ENCODE measurements around the gene RGS7.
"Not testable (repeated sequence)": the region's sequence is repeated elsewhere in the genome, so short reads cannot be mapped to it uniquely, and the experiment has no call there.

RGS7 gene

GRCh38 chr1:241138248-241138647 lies 218.8 kb downstream of the RGS7 start:
- DNase-seq (ENCODE audit: low spot score), result no peak

- no peak for DNase-seq (ENCODE audit: low spot score)
These were observed 220.6 kb downstream of the RGS7 start for GRCh38 chr1:241136389-241136788.

GRCh38 chr1:241131636-241132194 lies 225.3 kb downstream of the RGS7 start:
- no peak for DNase-seq (ENCODE audit: low spot score)

DNA sequence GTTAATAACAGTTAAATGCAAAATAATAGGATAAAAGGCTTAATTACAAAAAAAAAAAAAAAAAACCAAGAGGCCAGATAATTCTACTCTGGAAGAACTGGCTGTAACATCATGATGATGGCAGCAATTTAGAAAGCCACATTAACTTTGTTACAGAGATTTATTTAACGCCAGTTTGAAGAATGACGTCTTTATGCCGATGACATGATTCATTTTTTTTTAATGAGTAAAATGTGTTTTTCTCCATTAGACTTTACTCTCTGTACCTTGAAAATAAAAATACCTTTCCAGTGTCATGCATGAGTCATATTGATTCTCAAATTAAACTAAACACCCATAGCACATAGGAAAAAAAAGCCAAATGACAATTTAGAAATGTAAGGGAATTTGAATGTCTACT lies 226.1 kb downstream of the RGS7 start:
- no peak for DNase-seq (ENCODE audit: low spot score)

- DNase-seq (ENCODE audit: low spot score), result no peak
These were observed 227.6 kb downstream of the RGS7 start for GRCh38 chr1:241129207-241129960.

- DNase-seq (ENCODE audit: low spot score), result no peak
These were observed 231.7 kb downstream of the RGS7 start for GRCh38 chr1:241125286-241125685.

DNA sequence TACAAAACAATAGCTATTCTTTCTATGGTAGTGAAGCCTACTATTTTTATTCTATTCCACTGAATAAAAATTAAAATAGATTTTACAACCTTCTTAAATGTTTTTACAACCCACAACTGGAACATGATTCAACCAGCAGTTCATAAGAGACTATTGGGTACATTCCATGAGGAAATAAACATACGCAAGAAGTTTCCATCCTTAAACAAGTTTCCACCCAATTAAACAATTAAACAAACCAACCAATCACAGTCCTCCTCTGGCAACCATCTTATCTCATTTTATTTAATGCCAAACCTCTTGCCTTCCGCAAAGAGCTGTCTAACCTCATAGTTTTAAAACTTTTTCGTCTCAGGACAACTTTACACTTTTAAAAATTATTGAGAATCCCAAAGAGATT lies 239.0 kb downstream of the RGS7 start:
- no peak for DNase-seq (ENCODE audit: low spot score)

- no peak for DNase-seq (ENCODE audit: low spot score)
These were observed 241.2 kb downstream of the RGS7 start for GRCh38 chr1:241115784-241116183.

DNA sequence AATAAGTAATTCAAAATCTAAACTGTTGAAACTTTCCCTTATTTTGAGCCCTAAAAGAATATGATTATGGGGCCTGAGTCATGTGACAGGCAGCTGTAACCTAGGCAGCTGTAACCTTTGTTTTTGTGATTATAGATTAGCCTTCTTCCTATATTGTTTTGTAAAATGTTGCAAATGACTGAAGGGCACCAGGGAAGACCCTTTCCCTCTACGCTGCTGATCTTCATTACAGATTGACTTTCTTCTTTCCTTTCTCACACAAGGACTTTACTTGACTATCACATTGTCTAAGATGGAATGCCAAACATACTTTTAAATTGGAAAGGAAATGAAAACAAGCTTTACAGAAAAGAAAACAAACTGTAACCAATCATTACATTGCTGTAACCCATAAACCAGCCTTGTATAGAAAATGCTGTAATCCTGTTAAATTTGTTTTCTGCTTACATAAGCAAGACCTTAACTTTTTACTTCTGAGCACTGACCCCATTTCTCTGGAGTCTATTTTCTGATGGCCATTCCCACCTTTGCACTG lies 242.2 kb downstream of the RGS7 start:
- no peak for DNase-seq (ENCODE audit: low spot score)

DNA sequence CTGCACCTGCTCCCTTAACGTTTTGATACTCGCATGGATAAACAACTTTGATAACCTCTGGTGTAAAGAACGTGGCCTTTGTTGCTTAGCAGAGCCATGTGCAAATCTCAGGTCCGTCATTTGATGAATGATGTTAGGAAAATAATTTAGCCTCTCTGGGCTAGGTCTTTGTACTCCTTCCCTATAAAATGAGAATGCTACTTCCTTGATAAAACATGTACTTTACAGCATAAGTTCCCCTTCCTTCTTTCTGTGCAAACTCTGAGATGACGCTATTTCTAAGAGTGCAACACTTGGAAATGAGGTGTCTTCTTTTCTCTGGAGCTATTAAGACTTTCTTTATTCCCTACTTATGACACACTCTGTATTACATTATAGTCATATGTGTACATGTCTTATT lies 243.4 kb downstream of the RGS7 start:
- DNase-seq (ENCODE audit: low spot score), result no peak

- DNase-seq (ENCODE audit: low spot score), result no peak
These were observed 248.0 kb downstream of the RGS7 start for GRCh38 chr1:241109039-241109438.

DNA sequence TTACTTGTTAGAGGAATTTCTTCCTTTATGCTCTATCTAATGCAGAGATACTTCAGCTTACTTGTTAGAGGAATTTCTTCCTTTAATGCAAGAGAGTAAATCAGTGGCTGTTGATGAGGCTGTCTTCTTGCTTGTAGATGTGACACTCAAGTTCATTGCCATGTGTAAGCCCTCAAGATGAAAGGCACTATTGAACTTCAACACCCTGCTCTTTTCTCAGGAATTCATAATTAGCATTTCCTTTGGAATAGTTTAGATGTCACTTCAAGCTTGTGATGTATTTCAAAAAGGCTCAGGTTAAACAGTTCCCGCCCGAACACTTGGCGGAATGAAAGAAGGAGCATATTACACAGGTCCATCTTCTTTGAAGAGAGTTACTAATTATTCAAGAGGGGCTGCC lies 251.9 kb downstream of the RGS7 start:
- DNase-seq (ENCODE audit: low spot score), result no peak

DNA sequence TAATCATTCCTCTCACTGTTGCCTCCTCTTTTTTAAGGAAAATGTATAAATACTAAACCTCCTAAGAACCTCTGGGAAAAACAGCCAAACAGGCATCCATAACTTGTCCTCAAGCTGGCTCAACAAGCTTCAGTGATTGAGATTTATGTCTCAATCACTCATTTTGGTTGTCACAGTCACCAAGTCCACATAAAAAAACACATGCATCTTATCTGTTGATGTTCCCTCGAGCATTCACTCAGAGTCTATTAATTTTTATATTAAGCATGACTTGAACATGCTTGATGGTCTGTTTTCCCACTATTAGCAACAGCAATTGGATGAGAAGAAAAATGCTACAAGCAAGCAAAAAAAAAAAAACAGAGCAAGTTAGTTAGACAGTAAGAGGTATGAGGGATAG lies 254.3 kb downstream of the RGS7 start:
- DNase-seq (ENCODE audit: low spot score), result no peak

DNA sequence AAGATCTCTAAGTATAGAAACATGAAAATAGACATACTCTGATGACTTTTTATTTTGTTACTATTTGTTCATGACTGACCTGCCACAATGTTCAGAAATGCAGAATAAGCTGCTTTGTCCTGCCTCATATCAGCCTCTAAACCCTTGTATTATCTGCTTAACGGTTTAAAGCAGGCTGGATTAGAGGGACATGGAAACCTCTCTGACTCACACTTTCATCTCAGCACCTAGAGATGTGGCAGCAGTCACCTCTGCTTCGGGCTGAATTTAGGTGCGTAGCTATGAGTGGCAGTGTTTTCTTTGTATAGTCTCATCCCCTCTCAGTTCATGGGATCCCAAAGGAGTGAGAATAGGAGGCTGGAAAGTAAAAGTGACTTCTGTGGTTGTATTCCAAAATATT lies 255.4 kb downstream of the RGS7 start:
- no peak for DNase-seq (ENCODE audit: low spot score)

- no peak for DNase-seq (ENCODE audit: low spot score)
These were observed 259.5 kb downstream of the RGS7 start for GRCh38 chr1:241097479-241097878.

DNA sequence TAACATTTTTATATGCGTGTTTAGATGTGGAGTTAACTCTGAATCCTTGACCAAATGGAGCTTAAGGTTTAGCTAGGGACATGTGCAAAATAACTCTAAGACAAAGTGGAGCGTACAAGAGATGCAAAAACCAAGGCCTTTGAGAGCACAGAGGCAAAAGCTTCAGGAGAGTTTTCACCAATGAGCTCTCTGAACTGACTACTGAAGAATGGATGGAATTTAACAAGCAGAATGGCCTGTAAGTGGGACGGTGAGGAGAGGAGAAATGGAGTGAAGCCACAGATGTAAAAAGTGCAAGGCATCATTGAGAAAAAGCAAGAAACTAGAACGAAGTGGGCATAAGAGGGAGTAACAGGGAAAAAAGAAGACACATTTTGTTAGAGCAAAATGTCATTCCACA lies 260.0 kb downstream of the RGS7 start:
- DNase-seq (ENCODE audit: low spot score), result no peak

DNA sequence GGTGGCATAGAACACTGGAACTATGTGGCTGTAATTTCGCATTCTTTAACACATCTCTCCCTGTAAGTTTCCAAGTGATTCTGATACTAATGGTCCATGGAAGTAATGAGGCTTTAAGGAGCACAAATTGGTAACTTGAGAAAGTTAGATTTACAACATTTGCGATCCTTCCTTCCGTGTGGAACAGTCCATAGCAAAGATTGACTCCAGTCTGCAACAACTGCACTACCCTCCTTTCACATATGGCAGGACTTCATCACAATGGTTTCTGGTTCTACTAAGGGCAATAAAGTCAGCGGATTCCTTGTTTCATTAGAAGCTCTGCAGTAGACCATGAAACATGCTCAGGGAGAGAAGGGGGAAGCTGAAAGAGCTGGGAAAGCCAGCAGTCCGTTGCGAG lies 261.2 kb downstream of the RGS7 start:
- DNase-seq (ENCODE audit: low spot score), result no peak

- DNase-seq (ENCODE audit: low spot score), result no peak
These were observed 266.2 kb downstream of the RGS7 start for GRCh38 chr1:241090798-241091197.

DNA sequence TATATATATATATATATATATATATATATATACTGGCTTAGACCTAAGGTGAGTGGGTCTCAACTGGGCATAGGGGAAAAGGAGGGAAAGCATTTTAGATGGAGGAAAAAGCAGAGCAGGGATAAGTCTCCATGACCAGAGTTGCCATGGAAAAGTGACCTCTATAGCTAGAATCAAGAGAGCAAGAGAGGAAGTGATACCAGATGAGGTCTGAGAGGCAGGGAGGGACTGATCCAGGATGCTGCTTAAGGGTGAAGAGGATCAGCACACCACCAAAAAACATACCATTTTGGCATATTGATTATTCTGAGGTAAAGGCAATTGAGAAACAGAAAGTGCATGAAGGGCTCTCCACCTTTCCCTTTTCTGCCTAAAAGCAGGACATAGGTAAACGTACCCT lies 267.9 kb downstream of the RGS7 start:
- not testable (repeated sequence) for DNase-seq (ENCODE audit: low spot score)

GRCh38 chr1:241088075-241088474 lies 268.9 kb downstream of the RGS7 start:
- DNase-seq (ENCODE audit: low spot score), result not testable (repeated sequence)

GRCh38 chr1:241086686-241087085 lies 270.3 kb downstream of the RGS7 start:
- no peak for DNase-seq (ENCODE audit: low spot score)

DNA sequence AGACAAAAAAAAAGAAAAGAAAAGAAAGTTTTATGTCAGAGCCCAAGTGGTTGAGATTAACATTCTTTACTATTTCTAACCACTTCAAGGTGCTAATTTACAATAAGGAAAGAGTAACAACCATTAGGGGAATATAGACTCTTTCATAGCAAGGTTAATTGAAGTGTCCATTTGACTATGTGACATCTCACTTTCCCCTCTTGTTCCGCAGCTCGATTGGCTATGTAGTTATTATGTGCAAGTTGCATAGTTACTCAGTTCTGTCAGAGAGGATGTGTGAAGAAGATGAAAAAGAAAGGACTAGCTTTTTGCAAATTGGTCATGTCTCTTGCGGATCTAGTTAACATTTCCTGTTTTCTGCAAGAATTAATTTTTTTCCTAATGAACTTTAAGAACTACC lies 273.7 kb downstream of the RGS7 start:
- no peak for DNase-seq (ENCODE audit: low spot score)

GRCh38 chr1:241081473-241081872 lies 275.5 kb downstream of the RGS7 start:
- no peak for DNase-seq (ENCODE audit: low spot score)

GRCh38 chr1:241079459-241079858 lies 277.5 kb downstream of the RGS7 start:
- DNase-seq (ENCODE audit: low spot score), result no peak
